ENCODE measurements around the gene OPN3. TPM values are rescaled to one million over a fixed set of nuclear protein-coding genes. Genes with fewer than 3 reads are reported as not detected.

OPN3 gene
- total and polyA plus RNA-seq, 9 of the 15 experiments (the other 6 are each of a cell fraction or from before 2014, with no cell fraction given): 4.2 to 34.6 (median 17.0) TPM

DNA sequence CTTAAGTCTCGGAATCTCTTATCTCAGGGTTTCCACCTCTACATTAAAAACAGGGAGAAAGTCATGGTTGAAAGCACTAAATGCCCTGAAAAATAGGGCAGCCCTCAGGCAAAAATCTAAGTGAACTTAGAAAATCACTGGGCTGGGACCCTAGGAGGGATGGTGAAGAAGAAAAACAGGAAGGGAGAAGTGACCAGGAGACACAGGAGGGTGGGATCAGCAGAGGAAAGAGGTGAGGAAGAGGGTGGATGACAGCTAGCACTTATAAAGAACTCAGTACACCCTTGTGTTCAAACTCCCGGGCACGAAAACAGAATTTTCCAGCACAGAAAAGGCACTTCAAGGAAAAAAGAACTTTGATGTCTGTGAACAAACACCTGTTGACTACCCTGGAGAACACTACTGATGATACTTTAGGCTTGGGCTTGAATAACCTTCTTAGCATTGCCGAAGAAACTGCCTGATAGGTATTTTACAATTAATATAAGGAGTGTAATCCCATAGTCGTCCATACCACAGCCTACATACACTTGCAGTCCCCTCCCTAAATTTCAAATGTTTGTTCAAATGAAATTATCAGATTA, 2.0 kb downstream of the OPN3 start:
- Histone ChIP-seq H3K36me3 (ENCODE audit: control insufficient read depth, insufficient read depth, low read length) (peaks cover 46% of the 10 kb centered on the region), H3K9me3 (replicated peaks; ENCODE audit: control insufficient read depth, insufficient read depth, low read depth, low read length) (peaks cover 22% of the 10 kb centered on the region), H3K9ac (ENCODE audit: insufficient read depth in 1 of 2, low read depth in 2 of 2, low read length in 2 of 2) (peak overlapping the region; percentile 84 to 86), H3K4me1 (replicated peaks in 1 of 2; ENCODE audit: control insufficient read depth in 2 of 2, insufficient read depth in 2 of 2, low read length in 2 of 2) (peaks cover 7 to 9% of the 10 kb centered on the region in 2 experiments), H3K27ac (ENCODE audit: extremely low read depth, low read depth, low read length) (peak overlapping the region; percentile 26), H3K4me2 (ENCODE audit: insufficient read depth, low read length) (peak overlapping the region; percentile 98), H3K9me1 (ENCODE audit: control insufficient read depth, insufficient read depth, low read length) (no peaks in the 10 kb centered on the region), H3K27me3 (ENCODE audit: control insufficient read depth in 2 of 2, insufficient read depth in 2 of 2, low read length in 2 of 2) (no peaks in the 10 kb centered on the region), H3K4me3 (peak overlapping the region; percentile 88), H3K79me2 (ENCODE audit: control insufficient read depth, insufficient read depth, low read length) (peaks cover 69% of the 10 kb centered on the region), H4K20me1 (replicated peaks; ENCODE audit: control insufficient read depth, insufficient read depth, low read length) (peaks cover 3% of the 10 kb centered on the region; the same call in 1 of the 2 replicates), H2AFZ (ENCODE audit: low read depth, low read length) (no peak overlapping the region)
- FAIRE-seq (no peak), DNase-seq (ENCODE audit: extremely low read depth in 1 of 4, low spot score in 3 of 4) (peak in 2 of 4 experiments; percentile 32 to 40), ATAC-seq (peak; percentile 9)
- CTCF ChIA-PET (ENCODE audit: low intra/inter-chr PET ratio): no interaction called here
- intact Hi-C loops (cut with micrococcal nuclease): loop anchor here (5.0 kb wide), 1 partner anchor 79 kb away; no protein-coding TSS in a partner anchor
- 4% methylated on average over 5 of the region's 5 CpGs for whole genome bisulfite sequencing (ENCODE audit: insufficient coverage, low coverage, missing lambda C conversion rate)
- POLR2A ChIA-PET: interaction anchor here (1.1 to 1.9 kb wide), 6 partner anchors 9 to 204 kb away, joined by 3 to 8 read pairs (median 5); no protein-coding TSS in a partner anchor
- BruUV-seq (replicated peaks): no TSS peak
- in situ Hi-C loops (cut with MboI): no loop called here
- TF ChIP-seq, protein P1, sequence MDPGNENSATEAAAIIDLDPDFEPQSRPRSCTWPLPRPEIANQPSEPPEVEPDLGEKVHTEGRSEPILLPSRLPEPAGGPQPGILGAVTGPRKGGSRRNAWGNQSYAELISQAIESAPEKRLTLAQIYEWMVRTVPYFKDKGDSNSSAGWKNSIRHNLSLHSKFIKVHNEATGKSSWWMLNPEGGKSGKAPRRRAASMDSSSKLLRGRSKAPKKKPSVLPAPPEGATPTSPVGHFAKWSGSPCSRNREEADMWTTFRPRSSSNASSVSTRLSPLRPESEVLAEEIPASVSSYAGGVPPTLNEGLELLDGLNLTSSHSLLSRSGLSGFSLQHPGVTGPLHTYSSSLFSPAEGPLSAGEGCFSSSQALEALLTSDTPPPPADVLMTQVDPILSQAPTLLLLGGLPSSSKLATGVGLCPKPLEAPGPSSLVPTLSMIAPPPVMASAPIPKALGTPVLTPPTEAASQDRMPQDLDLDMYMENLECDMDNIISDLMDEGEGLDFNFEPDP (CRISPR knock-in tag; IDR thresholded peaks at IDR 0.05): no peak
- TF ChIP-seq, protein P2, sequence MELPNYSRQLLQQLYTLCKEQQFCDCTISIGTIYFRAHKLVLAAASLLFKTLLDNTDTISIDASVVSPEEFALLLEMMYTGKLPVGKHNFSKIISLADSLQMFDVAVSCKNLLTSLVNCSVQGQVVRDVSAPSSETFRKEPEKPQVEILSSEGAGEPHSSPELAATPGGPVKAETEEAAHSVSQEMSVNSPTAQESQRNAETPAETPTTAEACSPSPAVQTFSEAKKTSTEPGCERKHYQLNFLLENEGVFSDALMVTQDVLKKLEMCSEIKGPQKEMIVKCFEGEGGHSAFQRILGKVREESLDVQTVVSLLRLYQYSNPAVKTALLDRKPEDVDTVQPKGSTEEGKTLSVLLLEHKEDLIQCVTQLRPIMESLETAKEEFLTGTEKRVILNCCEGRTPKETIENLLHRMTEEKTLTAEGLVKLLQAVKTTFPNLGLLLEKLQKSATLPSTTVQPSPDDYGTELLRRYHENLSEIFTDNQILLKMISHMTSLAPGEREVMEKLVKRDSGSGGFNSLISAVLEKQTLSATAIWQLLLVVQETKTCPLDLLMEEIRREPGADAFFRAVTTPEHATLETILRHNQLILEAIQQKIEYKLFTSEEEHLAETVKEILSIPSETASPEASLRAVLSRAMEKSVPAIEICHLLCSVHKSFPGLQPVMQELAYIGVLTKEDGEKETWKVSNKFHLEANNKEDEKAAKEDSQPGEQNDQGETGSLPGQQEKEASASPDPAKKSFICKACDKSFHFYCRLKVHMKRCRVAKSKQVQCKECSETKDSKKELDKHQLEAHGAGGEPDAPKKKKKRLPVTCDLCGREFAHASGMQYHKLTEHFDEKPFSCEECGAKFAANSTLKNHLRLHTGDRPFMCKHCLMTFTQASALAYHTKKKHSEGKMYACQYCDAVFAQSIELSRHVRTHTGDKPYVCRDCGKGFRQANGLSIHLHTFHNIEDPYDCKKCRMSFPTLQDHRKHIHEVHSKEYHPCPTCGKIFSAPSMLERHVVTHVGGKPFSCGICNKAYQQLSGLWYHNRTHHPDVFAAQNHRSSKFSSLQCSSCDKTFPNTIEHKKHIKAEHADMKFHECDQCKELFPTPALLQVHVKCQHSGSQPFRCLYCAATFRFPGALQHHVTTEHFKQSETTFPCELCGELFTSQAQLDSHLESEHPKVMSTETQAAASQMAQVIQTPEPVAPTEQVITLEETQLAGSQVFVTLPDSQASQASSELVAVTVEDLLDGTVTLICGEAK (IDR thresholded peaks at IDR 0.05): peak; percentile 69; the same call in 1 of the 2 replicates
- TF ChIP-seq, protein P2 (CRISPR knock-in tag; IDR thresholded peaks at IDR 0.05): no peak
- TF ChIP-seq SPI1 (IDR thresholded peaks at IDR 0.05; ENCODE audit: borderline replicate concordance, low read depth, low read length) (peak; percentile 31; the same call in 1 of the 2 replicates), GABPA (tag; conservative IDR thresholded peaks at IDR 0.05; ENCODE audit: low read depth) (peak; percentile 32), SMARCA4 (IDR thresholded peaks at IDR 0.05) (0 out of 2 replicates have a peak, but pooled peaks have one; percentile 4), HDAC1 (IDR thresholded peaks at IDR 0.05) (peak in 1 of 2 experiments; percentile 45; a peak in 2 of 4 replicates), CHD1 (IDR thresholded peaks at IDR 0.05; ENCODE audit: low read length) (peak; percentile 42)
- TF ChIP-seq, protein P3, sequence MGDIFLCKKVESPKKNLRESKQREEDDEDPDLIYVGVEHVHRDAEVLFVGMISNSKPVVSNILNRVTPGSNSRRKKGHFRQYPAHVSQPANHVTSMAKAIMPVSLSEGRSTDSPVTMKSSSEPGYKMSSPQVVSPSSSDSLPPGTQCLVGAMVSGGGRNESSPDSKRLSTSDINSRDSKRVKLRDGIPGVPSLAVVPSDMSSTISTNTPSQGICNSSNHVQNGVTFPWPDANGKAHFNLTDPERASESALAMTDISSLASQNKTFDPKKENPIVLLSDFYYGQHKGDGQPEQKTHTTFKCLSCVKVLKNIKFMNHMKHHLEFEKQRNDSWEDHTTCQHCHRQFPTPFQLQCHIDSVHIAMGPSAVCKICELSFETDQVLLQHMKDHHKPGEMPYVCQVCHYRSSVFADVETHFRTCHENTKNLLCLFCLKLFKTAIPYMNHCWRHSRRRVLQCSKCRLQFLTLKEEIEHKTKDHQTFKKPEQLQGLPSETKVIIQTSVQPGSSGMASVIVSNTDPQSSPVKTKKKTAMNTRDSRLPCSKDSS (IDR thresholded peaks at IDR 0.05; ENCODE audit: low read depth, partially characterized antibody): no peak
